Stomach (tissue), 9 donors: ENCODE data around the gene XAGE5. TPM values are rescaled to one million over a fixed set of nuclear protein-coding genes. Genes with fewer than 3 reads are reported as not detected.
"Not testable (repeated sequence)": the region's sequence is repeated elsewhere in the genome, so short reads cannot be mapped to it uniquely, and the experiment has no call there.

Experiments
- DNase-seq, 2 donors: peaks; one replicate each; pipeline versions ENCODE4 v3.0.0 to v3.0.0-alpha.2; 2013 to 2019
- H3K27ac ChIP-seq, 5 donors: fragments of 200-600 bp in 4 of 5; sonication (generic) in 4 of 5; one replicate each; pipeline ENCODE4 v1.5.1; 2013 to 2019; ENCODE audit warnings: mild to moderate bottlenecking in 1 of 5, moderate library complexity in 1 of 5
- H3K27me3 ChIP-seq, 3 donors: fragments of 200-600 bp; sonication (generic); one replicate each; pipeline ENCODE4 v1.5.1; 2017 to 2019; ENCODE audit warnings: mixed run types in 1 of 3
- H3K36me3 ChIP-seq, 4 donors: fragments of 200-600 bp; sonication (generic); 1 replicate in 3 of 4; 2 replicates in 1 of 4; pipeline ENCODE4 v1.5.1; 2016 to 2019
- H3K4me1 ChIP-seq, 4 donors: fragments of 200-600 bp; sonication (generic); one replicate each; pipeline ENCODE4 v1.5.1; 2016 to 2019
- H3K4me3 ChIP-seq, 4 donors: fragments of 200-600 bp; sonication (generic) in 3 of 4; one replicate each; pipeline ENCODE4 v1.5.1; 2016 to 2019; ENCODE audit warnings: mild to moderate bottlenecking in 1 of 4
- H3K9me3 ChIP-seq, 4 donors: fragments of 200-600 bp; sonication (generic); one replicate each; pipeline ENCODE4 v1.5.1; 2016 to 2019
- CTCF ChIP-seq, 7 experiments: fragments of 450-650 bp in 4 of 7; fragments of 200-600 bp in 3 of 7; sonication (generic) in 3 of 7; IDR thresholded peaks; one replicate each; pipeline ENCODE4 v1.5.1; 2016 to 2019; ENCODE audit warnings: antibody characterized with exemption in 7 of 7, control low read depth in 2 of 7, mild to moderate bottlenecking in 1 of 7
- EP300 ChIP-seq: sonication (generic); formaldehyde crosslinking; IDR thresholded peaks from one replicate; pipeline ENCODE4 v1.6.1; 2017; ENCODE audit warnings: antibody characterized with exemption
- POLR2A ChIP-seq, 4 donors: fragments of 450-650 bp; IDR thresholded peaks; one replicate each; pipeline ENCODE4 v1.6.1; 2016; ENCODE audit warnings: antibody characterized with exemption in 4 of 4, control low read depth in 2 of 4, mild to moderate bottlenecking in 1 of 4, moderate library complexity in 1 of 4
- POLR2AphosphoS5 ChIP-seq, 3 donors: sonication (generic); formaldehyde crosslinking; IDR thresholded peaks; one replicate each; pipeline ENCODE4 v1.6.1; 2016; ENCODE audit warnings: antibody characterized with exemption in 3 of 3
- WGBS, 5 donors: extraction: QIAGEN DNeasy Blood & Tissue Kit in 3 of 5; methylation state at CpG; one replicate each; pipeline versions ENCODE4 v1.1.5 to v1.1.7; 2013 to 2018; 5-methylcytosine and 5-hydroxymethylcytosine counted together
- intact Hi-C: fragments of 100-400 bp; cut with DNase I; formaldehyde crosslinking; loops from one replicate; pipeline ENCODE4 v1.15.1; 2023; ENCODE audit warnings: low total_unique reads
- polyA plus RNA-seq, 3 donors: library from polyadenylated mRNA; stranded (reverse); fragments of 200-250 nt; gene quantifications; one replicate each; pipeline ENCODE4 v1.2.3, GENCODE V29; 2013
- total RNA-seq, 5 donors: library from RNA; depleted of rRNA; stranded (reverse); fragments of >200 nt; gene quantifications; one replicate each; pipeline versions ENCODE4 v1.1.0 to v1.2.3, GENCODE V29; 2014 to 2016
- donor health status: healthy with polysubstance abuse.
- donor health status: Bipolar disorder and iron deficiency.
- donor health status: healthy.

Gene XAGE5
- total and polyA plus RNA-seq, 8 donors, result not detected

- Histone ChIP-seq H3K4me1 (no peaks in the 10 kb centered on the region), H3K9me3 (no peaks in the 10 kb centered on the region), H3K27ac (no peak overlapping the region), H3K4me3 (no peak overlapping the region), H3K36me3 (no peaks in the 10 kb centered on the region), H3K27me3 (peaks cover 0 to 6% (median 0%) of the 10 kb centered on the region in 3 donors)
- no peak for TF ChIP-seq POLR2A (IDR thresholded peaks at IDR 0.05)
- TF ChIP-seq CTCF (IDR thresholded peaks at IDR 0.05), result no peak
- TF ChIP-seq EP300, result no peak
- no peak for TF ChIP-seq POLR2AphosphoS5 (IDR thresholded peaks at IDR 0.05)
- 74 to 86% (median 80%) methylated on average over 11 of the region's 11 CpGs for WGBS, 5 donors
- no peak for DNase-seq
- intact Hi-C loops, result no loop called here
Observed at GRCh38 chrX:52821079-52821760, 10.1 kb downstream of the XAGE5 start.

GRCh38 chrX:52824608-52825007 lies 13.5 kb downstream of the XAGE5 start:
- H3K27me3 ChIP-seq, result peaks cover 0 to 6% (median 0%) of the 10 kb centered on the region in 3 donors
- H3K4me3 ChIP-seq, result no peak overlapping the region
- WGBS, 5 donors, result 34 to 59% (median 43%) methylated on average over 2 of the region's 2 CpGs
- no peak overlapping the region for H3K27ac ChIP-seq
- no peaks in the 10 kb centered on the region for H3K36me3 ChIP-seq
- TF ChIP-seq EP300 (no peak), POLR2A (IDR thresholded peaks at IDR 0.05) (no peak), POLR2AphosphoS5 (IDR thresholded peaks at IDR 0.05) (no peak), CTCF (IDR thresholded peaks at IDR 0.05) (no peak)
- no peaks in the 10 kb centered on the region for H3K9me3 ChIP-seq
- intact Hi-C loops, result no loop called here
- no peak for DNase-seq
- no peaks in the 10 kb centered on the region for H3K4me1 ChIP-seq

- Histone ChIP-seq H3K4me3 (no peak overlapping the region), H3K4me1 (no peaks in the 10 kb centered on the region), H3K27ac (no peak overlapping the region), H3K9me3 (no peaks in the 10 kb centered on the region), H3K27me3 (peaks cover 0 to 10% (median 0%) of the 10 kb centered on the region in 3 donors), H3K36me3 (no peaks in the 10 kb centered on the region)
- no peak for DNase-seq
- TF ChIP-seq POLR2AphosphoS5 (IDR thresholded peaks at IDR 0.05), result no peak
- TF ChIP-seq POLR2A (IDR thresholded peaks at IDR 0.05), result no peak
- no peak for TF ChIP-seq EP300
- no peak for TF ChIP-seq CTCF (IDR thresholded peaks at IDR 0.05)
- WGBS, 5 donors, result 40 to 77% (median 63%) methylated on average over 2 to 3 of the region's 3 CpGs
- intact Hi-C loops, result no loop called here
Observed at GRCh38 chrX:52830551-52830950, 19.5 kb downstream of the XAGE5 start.

- Histone ChIP-seq H3K4me3 (no peak overlapping the region), H3K27ac (no peak overlapping the region), H3K9me3 (peaks cover 0 to 12% (median 5%) of the 10 kb centered on the region in 4 donors), H3K4me1 (no peaks in the 10 kb centered on the region), H3K36me3 (no peaks in the 10 kb centered on the region), H3K27me3 (no peaks in the 10 kb centered on the region)
- DNase-seq, result no peak
- 23 to 50% (median 34%) methylated on average over 2 of the region's 2 CpGs for WGBS, 5 donors
- TF ChIP-seq POLR2AphosphoS5 (IDR thresholded peaks at IDR 0.05) (no peak), EP300 (no peak)
- intact Hi-C loops, result no loop called here
Observed at GRCh38 chrX:52839137-52839536, 28.1 kb downstream of the XAGE5 start.

- DNase-seq, H3K27me3 ChIP-seq, H3K4me3 ChIP-seq, H3K36me3 ChIP-seq, H3K27ac ChIP-seq, H3K4me1 ChIP-seq, intact Hi-C loops: not testable (repeated sequence)
- WGBS, 5 donors, result 76 to 96% (median 83%) methylated on average over 2 to 3 of the region's 3 CpGs
- peaks cover 0 to 18% (median 8%) of the 10 kb centered on the region in 4 donors for H3K9me3 ChIP-seq
Observed at GRCh38 chrX:52843619-52844018, 32.5 kb downstream of the XAGE5 start.
